HG02885 (cell line): Measurements from ENCODE around the gene SMC3.

Source experiments
- ATAC-seq: cut with Tn5 transposase; IDR thresholded peaks from one replicate; pipeline ENCODE4 v1.9.1; 2021; ENCODE audit warnings: mild to moderate bottlenecking; ENCODE audit not compliant: unreplicated experiment, poor library complexity

SMC3 gene

DNA sequence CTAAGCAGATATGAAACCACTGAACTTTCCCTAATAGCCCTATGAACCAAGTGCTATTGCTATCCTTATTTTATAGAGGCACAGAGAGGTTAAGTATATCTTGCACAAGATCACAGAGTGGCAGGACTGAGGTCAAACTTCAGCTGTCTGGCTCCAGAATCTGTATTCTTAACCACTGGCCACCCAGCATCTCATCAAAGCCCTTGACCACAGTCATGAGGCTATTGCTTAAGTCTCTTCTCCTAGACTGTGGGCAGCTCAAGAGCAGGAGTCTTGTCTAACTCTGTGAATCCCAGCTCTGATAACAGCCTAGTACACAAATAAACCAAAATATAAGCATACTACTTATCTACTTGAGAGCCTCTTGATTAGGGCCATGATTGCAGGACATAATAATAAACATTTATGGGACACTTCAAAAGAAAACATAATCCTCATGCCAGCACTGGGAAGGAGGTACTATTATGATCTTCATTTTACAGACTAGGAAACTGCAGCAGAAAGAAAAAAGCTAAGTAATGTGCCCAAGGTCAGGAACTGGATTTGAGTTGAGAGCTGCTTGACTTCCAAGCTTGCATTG, 22.4 kb upstream of the SMC3 start:
- ATAC-seq: no peak

DNA sequence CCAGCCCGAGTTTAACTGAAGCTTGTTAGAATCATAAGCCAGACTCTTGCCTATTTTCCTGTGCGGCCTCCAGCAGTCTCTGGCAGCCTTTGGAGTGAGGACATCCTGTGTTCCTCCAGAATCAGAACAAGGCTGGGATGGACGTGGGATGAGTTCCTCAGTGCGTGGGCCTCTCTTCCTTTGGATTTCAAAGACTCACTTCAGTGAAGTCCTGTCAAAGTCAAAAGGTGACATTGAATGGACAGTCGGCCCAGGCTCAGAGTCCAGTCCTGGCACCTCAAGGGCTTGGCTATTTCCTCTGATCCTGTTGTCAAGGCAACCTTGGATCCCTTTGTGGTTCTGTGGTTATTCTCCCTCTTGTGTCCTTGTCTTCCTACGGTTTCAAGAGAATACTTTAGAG, 21.4 kb upstream of the SMC3 start:
- no peak for ATAC-seq

DNA sequence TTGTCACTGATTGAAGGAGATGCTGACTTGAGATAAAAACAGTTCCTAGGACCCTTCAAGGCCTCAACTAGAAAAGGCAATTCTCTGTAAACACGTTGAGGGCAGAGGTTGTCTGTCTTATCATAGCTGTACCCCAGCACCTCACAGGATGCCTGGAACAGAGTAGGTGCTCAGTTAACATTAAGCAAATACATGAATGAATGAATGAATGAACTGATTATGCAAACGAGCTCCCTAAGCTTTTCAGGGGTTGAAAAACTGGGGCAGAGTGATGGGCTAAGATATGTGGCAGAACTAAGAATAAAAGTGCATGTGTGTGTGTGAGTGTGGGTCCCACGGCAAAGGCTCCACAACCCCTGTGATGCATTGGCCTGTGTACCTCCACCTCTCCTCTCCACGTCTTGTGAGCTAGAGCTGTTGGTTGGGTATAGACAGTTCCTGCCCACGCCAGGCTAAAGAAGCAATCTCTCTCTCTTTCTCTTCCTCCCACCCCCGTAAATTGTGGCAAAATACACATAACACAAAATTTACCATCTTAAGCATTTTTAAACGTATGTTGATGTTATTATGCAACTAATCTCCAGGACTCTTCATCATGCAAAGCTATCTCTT, 20.9 kb upstream of the SMC3 start:
- ATAC-seq: no peak

DNA sequence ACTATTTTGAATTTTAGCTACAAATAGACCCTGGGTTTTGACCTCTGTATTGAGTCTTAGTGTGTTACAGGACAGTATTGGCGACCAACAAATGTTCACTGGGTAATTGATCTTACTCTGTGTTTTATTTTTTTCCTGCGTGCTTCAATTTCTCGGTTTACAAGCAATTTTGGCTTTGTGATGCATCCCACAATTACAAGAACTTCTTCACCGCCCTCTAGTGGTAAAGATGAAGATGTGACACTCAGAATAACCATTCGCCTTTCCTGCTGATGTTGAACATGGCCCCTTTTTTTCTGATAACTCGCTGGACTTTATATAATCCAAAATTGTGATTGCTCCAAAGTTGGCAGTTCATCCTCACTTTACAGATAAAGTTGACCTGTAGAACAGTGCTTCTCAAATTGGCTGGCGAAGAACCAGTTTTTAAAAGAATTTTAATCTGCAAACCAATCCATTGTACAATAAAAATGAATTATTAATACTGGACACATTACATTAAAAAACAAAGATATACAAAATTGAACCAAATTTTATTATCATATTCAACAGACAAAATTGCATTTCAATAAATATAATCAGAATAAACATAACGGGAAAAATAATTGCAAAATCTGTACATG, 20.2 kb upstream of the SMC3 start:
- peak; percentile 47 for ATAC-seq

DNA sequence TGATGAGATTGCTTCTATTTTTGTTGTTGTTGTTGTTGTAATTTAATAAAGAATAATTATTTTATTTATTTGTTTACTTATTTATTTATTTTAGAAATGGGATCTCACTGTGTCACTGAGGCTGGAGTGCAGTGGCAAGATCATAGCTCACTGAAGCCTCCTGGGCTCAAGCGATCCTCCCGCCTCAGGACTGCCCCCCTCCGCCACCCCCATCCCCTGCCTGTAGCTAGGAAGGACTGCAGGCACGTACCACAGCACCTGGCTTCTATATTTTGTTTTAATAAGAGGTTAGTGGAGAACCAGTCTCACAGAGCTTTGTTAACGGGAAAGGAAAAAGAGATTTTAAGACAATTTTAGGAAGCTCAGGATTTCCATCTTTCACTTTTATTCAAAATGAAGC, 19.5 kb upstream of the SMC3 start:
- no peak for ATAC-seq

DNA sequence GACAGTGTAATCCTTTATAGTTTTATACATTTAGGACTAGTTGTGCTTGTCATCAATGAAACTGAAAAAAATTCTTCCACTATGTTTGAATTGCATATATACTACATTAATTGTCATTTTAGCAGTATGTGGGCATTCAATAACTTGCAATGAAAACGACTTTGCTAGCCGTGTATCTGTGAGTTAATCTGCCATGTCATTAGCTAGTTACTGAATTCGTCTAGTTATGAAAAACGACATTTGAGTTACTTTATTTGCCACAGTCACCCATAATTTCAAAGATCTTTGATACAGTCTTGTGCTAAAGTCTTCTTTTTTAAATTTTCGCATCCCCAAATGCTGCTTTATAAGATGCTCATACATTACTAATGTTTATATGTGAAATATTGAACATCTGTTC, 18.3 kb upstream of the SMC3 start:
- ATAC-seq: no peak

DNA sequence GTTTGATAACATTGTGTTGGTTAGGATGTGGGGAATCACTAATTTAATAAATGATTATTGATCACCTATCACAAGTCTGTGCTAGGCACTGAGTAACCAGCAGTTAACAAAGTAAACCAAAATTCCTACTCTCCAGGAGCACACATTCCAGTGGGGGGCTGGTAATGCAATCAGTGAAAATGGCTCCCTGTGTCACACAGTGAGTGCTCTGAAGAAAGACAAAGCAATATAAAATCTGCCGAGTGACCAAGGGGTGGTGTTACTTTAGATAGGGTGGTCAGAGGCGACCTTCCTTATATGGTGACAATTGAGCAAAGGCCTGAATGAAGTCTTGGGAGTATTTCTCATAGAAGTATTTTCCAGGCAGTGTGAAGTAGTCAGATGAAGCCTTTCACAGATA, 13.6 kb upstream of the SMC3 start:
- no peak for ATAC-seq

DNA sequence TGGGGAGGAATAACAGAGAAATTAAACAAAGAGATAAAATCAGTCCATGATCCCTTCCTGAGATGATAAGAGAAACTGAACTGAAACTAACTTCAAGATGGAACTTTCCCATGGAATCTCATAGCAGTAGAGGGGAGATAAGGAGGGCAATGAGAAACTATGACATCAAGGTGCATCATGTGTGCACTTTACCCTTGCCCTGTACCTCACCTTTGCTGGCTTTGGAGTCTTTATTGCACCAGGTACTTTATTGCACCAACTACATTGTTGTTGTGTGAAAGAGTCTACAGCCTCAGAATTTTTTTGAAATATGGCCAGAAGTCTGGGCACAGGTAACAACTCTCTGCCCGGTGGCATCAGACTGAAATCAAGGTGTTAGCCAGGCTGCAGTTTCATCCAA, 11.2 kb upstream of the SMC3 start:
- no peak for ATAC-seq

DNA sequence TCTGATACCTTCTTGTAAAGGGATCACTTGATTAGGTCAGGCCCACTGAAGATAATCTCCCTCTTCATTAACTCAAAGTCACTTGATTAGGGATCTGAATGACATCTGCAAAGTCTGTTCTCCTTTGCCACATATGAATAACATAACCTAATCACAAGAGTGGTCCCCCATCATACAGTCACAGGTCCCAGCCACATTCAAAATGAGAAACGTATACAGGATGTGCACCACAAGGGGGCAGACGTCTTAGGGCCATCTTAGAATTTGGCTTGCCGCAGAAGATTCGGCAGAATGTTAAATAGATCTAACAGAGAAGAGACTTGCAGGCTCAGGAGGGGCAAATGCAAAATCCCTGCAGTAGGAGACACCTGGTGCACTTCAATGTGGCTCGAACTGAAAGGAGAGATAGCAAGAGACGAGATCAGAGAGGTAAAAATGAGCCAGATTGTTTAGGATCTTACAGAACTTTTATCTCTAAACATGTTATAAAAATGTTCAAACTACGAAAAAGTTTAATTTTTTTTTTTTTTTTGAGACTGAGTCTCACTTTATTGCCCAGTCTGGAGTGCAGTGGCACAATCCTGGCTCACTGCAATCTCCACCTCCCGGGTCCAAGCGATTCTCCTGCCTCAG, 10.4 kb upstream of the SMC3 start:
- peak; percentile 87 for ATAC-seq

DNA sequence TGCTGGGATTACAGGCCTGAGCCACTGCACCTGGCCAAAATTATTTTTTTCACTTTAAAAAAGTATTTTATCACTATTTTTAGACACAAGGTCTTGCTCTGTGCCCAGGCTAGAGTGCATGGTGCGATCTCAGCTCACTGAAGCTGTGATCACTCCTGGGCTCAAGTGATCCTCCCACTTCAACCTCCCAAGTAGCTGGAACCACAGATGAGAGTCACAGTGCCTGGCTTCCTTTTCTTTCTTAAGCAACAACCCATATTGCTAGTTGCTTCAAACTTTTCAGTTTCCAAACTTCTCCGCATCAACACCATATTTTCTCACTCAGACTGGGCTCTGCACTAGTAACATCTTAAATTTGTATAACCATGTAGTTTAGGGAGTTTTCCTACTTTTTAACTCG, 9.5 kb upstream of the SMC3 start:
- no peak for ATAC-seq

DNA sequence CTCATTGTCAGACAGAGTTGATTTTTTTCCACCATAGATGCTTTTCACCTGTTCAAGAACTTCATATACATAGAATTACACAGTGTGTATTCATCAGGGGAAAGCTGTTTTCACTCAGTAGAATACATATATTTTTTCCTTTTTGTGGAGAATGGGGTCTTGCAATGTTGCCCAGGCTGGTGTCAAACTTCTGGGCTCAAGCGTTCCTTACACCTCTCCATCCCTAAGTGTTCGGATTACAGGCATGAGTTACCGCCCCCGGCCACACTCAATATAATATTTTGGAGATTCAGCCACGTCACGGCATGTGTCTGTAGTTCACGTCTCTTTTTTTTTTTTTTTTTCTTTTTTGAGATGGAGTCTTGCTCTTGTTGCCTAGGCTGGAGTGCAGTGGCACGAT, 7.5 kb upstream of the SMC3 start:
- no peak for ATAC-seq

DNA sequence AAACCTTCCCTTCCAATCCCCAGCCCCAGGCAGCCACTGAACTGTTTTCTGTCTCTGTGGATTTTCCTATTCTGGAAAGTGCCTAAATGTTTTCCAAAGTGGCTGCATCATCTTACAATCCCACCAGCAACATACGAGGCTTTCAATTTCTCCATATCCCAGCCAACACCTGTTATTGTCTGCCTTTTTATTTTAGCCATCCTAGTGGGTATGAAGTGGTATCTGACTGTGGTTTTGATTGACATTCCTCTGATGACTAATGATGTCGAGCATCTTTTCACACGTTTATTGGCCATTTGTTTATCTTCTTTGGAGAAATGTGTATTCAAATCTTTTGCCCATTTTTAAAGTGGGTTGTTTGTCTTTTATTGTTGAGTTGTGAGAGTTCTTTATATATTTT, 6.2 kb upstream of the SMC3 start:
- no peak for ATAC-seq

DNA sequence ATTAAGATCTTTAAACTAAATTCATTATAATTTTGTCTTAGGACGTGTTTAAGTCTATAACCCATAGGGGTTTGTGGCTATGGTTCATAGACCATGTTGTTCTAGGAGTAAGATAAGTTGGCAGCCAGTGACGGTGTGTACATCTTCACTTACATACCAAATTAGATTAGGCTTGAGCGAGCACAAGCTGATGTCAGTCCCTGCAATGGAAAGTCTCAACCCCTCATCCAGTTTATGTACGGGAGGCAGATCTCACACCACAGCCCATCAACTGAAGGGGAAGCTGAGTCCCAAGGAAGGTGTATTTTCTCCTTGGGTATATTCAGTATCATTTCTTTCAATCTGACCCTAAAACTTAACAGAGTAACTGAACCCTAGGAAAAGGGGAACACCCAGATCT, 5.1 kb upstream of the SMC3 start:
- ATAC-seq: no peak

DNA sequence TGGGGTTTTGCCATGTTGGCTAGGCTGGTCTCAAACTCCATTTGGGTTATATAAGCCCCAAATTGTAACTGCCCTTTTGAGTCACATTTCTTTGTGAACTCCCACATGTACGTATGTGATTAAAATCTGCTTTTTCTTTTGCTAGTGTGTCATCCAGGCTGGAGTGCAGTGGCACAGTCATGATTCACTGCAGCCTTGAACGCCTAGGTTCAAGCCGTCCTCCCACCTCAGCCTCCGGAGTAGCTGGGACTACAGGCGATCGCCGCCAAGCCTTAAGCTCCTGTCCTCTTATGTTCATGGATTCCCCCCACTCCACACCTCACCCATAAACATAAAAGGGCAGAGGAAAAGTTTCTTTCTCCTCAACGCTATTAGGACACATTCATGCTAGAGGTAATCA, 4.4 kb upstream of the SMC3 start:
- no peak for ATAC-seq

DNA sequence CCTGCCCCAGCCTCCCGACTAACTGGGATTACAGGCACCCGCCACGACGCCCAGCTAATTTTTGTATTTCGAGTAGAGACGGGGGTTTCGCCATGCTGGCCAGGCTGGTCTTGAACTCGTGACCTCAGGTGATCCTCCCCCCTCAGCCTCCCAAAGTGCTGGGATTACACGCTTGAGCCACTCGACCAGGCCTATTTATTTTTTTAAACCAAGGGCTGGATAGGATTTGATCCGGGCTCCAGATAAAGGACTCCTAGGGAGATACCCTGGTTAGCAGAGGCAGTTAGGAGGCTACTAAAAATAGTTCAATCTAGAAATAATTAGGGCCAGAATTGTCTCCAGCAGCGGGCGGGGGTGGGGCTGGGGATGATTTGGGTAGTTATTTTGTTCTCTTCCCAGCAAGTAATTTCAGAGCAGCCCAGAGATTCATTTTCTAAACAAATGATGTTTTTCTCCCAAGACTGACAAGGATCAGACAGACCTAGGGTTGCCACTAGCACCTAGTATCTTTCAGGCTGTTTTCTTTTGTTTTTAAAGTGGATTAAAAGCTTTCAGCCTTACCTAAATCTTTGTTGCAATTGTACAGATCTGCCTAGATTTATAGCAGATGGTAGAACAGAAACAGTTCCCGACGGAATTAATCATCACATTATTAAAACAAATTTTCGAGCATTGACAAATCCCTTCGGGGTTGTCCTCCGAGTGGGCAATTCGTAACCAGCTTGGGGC, 859 bp upstream of the SMC3 start:
- ATAC-seq: no peak

DNA sequence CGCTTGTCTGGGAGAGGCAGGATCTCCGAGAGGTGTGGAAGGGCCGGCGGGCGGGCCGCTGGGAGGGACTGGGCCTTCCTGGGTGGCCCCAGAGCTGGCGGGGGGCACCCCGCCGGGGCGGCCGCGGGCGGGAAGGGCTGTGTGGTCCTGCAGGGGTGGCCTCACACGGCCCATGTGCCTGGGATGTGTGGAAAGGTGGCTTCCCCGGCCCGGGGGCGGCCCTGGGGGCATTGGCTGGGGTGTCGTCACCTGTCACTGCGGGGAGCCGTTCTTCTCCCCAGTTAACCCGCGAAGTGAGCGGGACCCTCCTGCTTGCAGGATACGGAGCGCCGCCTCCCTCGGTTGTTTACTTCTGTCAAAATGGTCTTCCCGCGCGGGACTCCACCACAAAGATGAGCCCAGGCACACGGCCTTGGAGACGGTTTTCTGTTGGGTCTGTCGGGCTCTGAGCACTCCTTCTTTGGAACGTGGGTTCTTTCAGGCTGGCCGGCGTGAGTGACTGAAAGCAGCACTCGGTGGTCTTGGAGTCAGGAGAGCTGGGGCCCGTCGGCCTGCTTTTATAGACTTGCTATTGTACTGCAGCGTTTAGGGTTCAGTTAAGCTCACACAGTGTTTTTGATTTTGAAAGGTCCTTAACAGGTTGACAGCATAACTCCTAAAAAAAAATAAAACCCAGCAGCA, 700 bp downstream of the SMC3 start:
- ATAC-seq: peak; percentile 33

DNA sequence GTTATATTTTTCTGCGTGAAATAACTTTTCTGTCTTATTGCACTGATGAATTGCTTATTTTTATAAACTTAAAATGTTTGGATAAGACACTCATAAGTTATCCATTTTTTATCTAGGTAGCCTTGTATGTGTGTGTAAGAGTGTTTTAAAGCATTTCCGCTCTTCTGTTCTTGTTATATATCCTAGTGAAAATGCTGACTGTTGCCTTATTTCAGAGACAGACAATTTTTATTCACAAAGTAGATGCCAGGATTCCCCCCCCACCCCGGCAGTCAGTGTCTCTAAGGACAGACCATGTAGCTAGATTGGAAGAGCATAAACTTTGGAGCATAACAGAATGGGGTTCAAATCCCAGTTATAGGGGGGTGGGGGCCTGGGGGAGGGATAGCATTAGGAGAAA, 1.6 kb downstream of the SMC3 start:
- ATAC-seq: no peak

DNA sequence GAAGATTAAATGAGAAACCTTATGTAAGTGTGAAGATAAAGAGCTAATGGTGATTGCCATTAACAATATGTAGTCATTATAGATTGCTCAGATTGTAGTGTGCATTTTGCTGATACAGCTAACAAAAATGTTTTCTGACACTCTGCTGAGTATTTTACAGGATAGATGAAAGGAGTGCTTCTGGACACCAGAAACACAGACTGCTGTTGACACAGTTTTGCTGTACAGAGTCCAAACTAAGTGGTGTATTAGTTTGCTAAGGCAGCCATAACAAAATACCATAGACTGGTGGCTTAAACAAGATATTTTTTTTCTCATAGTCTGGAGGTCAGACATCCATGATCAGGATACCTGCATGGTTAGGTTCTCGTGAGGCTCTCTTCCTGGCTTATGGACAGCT, 2.2 kb downstream of the SMC3 start:
- ATAC-seq: no peak

DNA sequence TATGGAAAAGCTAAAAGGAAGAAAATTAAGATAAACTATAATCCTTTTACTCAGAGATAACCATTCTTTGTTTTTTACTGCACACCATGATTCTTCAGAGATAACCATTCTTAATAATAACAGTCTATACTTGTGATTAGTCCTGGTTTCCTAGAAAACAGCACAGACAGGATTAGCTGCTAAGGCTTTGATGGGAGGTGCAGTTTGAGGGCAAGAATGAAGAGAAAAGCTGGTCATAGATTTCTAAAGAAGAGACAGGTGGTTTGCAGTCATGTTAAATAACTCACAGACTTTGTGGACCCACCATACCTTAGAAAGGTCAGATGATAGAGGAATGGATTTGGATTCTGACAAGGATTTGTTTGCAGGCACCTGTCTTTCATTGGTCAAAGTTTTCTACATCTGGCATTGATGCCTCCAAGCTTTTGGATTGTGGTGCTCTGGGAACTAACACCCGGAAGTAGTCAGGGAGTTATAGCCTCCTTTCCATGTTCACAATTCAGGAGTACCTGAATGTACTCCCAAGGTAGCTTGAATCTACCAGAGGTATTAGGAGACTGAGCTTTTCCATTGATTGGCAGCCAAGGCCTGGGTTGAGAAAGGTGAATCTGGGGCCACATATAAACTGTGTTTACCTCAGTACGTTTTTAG, 3.7 kb downstream of the SMC3 start:
- ATAC-seq: no peak

DNA sequence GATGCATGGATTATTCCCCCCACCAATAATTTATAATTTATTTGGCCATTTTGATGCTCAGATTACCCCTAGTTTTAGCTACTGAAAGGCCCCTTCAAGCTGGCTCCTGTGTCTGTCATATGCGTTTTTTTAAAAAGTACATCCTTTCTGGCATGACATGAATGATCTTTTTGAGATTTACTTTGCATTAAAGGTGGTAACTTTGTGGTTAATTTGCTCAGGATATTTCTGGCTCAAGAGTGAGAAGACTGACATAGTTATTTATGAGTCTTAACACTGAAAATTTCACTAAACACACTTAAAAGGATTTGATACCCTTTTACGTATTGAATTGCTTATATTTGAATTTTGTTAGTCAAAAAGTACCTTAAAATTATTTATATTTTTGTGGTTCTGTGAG, 5.4 kb downstream of the SMC3 start:
- ATAC-seq: no peak
